HepG2 (cell line): ENCODE data around the gene OPRL1. TPM values are rescaled to one million over a fixed set of nuclear protein-coding genes. Genes with fewer than 3 reads are reported as not detected.

Experiments
- BORCS8-MEF2B ChIP-seq: sonication (generic); formaldehyde crosslinking; IDR thresholded peaks from 2 replicates; pipeline ENCODE4 v1.8.0; 2022; ENCODE audit warnings: mild to moderate bottlenecking, missing genetic modification reagents
- EEA1 ChIP-seq: sonication (generic); formaldehyde crosslinking; IDR thresholded peaks from 2 replicates; pipeline ENCODE4 v1.5.1; 2020; ENCODE audit warnings: mild to moderate bottlenecking, missing genetic modification reagents, borderline replicate concordance
- KDM6A ChIP-seq: IDR thresholded peaks from 2 replicates; pipeline ENCODE4 v1.6.1; 2016; ENCODE audit warnings: low read depth
- MLLT10 ChIP-seq: sonication (generic); formaldehyde crosslinking; IDR thresholded peaks from 2 replicates; pipeline ENCODE4 v1.4.0; 2020; ENCODE audit warnings: missing genetic modification reagents
- MYNN ChIP-seq: sonication (generic); formaldehyde crosslinking; IDR thresholded peaks from 2 replicates; pipeline ENCODE4 v1.4.0; 2020; ENCODE audit warnings: mild to moderate bottlenecking, low read depth, missing genetic modification reagents
- NCOR1 ChIP-seq: fragments of 200-600 bp; sonication (generic); IDR thresholded peaks from 2 replicates; pipeline ENCODE4 v1.7.0; 2017; ENCODE audit warnings: antibody characterized with exemption, low read length, borderline replicate concordance
- ONECUT2 ChIP-seq: sonication (generic); formaldehyde crosslinking; IDR thresholded peaks from 2 replicates; pipeline ENCODE4 v1.4.0; 2020; ENCODE audit warnings: missing genetic modification reagents
- RFX1 ChIP-seq: fragments of 450-650 bp; IDR thresholded peaks from 2 replicates; pipeline ENCODE4 v1.6.1; 2017
- ZBTB42 ChIP-seq: sonication (generic); formaldehyde crosslinking; IDR thresholded peaks from 2 replicates; pipeline ENCODE4 v1.5.0; 2020; ENCODE audit warnings: mild to moderate bottlenecking, missing genetic modification reagents
- ZFY ChIP-seq: sonication (generic); formaldehyde crosslinking; IDR thresholded peaks from 2 replicates; pipeline ENCODE4 v1.4.0; 2020; ENCODE audit warnings: missing genetic modification reagents
- ZNF292 ChIP-seq: sonication (generic); formaldehyde crosslinking; IDR thresholded peaks from 2 replicates; pipeline ENCODE4 v1.8.1; 2022; ENCODE audit warnings: mild to moderate bottlenecking, low read depth, missing genetic modification reagents, borderline replicate concordance
- ZNF33A ChIP-seq: sonication (generic); formaldehyde crosslinking; IDR thresholded peaks from 2 replicates; pipeline ENCODE4 v1.5.1; 2020; ENCODE audit warnings: missing genetic modification reagents, mild to moderate bottlenecking, moderate library complexity, borderline replicate concordance
- ZNF709 ChIP-seq: sonication (generic); formaldehyde crosslinking; IDR thresholded peaks from 2 replicates; pipeline ENCODE4 v1.5.0; 2020; ENCODE audit warnings: mild to moderate bottlenecking, missing genetic modification reagents
- ZNF746 ChIP-seq: sonication (generic); formaldehyde crosslinking; IDR thresholded peaks from 2 replicates; pipeline ENCODE4 v1.8.0; 2022; ENCODE audit warnings: mild to moderate bottlenecking, missing genetic modification reagents
- ZNF761 ChIP-seq: sonication (generic); formaldehyde crosslinking; conservative IDR thresholded peaks from 2 replicates; pipeline ENCODE4 v1.4.0; 2020; ENCODE audit warnings: mild to moderate bottlenecking, missing genetic modification reagents
- ZSCAN20 ChIP-seq: sonication (generic); formaldehyde crosslinking; IDR thresholded peaks from 2 replicates; pipeline ENCODE4 v1.4.0; 2020; ENCODE audit warnings: missing genetic modification reagents, mild to moderate bottlenecking, borderline replicate concordance
- ZZZ3 ChIP-seq: sonication (generic); formaldehyde crosslinking; IDR thresholded peaks from 2 replicates; pipeline ENCODE4 v1.4.0; 2020; ENCODE audit warnings: missing genetic modification reagents, mild to moderate bottlenecking, borderline replicate concordance
- polyA plus RNA-seq, 8 experiments: library from polyadenylated mRNA; depleted of rRNA in 3 of 8; stranded (reverse) in 7 of 8; unstranded in 1 of 8; fragments of >200 nt; fragmentation: Illumina TruSeq in 4 of 8; extraction: Trizol in 4 of 8; gene quantifications; 2 replicates each; pipeline versions ENCODE4 v1.2.1 to v1.2.3, GENCODE V29; 2011 to 2016; ENCODE audit warnings: low read depth in 4 of 8, missing spikeins in 1 of 8, mixed read lengths in 1 of 8; ENCODE audit not compliant: insufficient read depth in 1 of 8
- total RNA-seq, 5 experiments: library from RNA; depleted of rRNA; stranded (reverse); fragments of >200 nt; fragmentation: Illumina TruSeq; extraction: Trizol; gene quantifications; 2 replicates each; pipeline ENCODE4 v1.2.3, GENCODE V29; 2016; ENCODE audit warnings: low read depth in 1 of 5
- TF ChIP-seq, protein P1 (sequence below): sonication (generic); formaldehyde crosslinking; IDR thresholded peaks from 2 replicates; pipeline ENCODE4 v1.5.0; 2020; ENCODE audit warnings: missing genetic modification reagents
- TF ChIP-seq, protein P2 (sequence below): sonication (generic); formaldehyde crosslinking; IDR thresholded peaks from 2 replicates; pipeline ENCODE4 v1.4.0; 2020; ENCODE audit warnings: missing genetic modification reagents
- TF ChIP-seq, protein P3 (sequence below): sonication (generic); formaldehyde crosslinking; IDR thresholded peaks from 2 replicates; pipeline ENCODE4 v1.4.0; 2020; ENCODE audit warnings: mild to moderate bottlenecking, low read depth, missing genetic modification reagents
- TF ChIP-seq, protein P4 (sequence below): sonication (generic); formaldehyde crosslinking; IDR thresholded peaks from 2 replicates; pipeline ENCODE4 v1.5.1; 2020; ENCODE audit warnings: missing genetic modification reagents, mild to moderate bottlenecking, borderline replicate concordance

OPRL1 gene
- total and polyA plus RNA-seq, 2 of the 13 experiments (the other 11 are each of a cell fraction or from before 2014, with no cell fraction given), result 0.35 to 0.71 TPM

DNA sequence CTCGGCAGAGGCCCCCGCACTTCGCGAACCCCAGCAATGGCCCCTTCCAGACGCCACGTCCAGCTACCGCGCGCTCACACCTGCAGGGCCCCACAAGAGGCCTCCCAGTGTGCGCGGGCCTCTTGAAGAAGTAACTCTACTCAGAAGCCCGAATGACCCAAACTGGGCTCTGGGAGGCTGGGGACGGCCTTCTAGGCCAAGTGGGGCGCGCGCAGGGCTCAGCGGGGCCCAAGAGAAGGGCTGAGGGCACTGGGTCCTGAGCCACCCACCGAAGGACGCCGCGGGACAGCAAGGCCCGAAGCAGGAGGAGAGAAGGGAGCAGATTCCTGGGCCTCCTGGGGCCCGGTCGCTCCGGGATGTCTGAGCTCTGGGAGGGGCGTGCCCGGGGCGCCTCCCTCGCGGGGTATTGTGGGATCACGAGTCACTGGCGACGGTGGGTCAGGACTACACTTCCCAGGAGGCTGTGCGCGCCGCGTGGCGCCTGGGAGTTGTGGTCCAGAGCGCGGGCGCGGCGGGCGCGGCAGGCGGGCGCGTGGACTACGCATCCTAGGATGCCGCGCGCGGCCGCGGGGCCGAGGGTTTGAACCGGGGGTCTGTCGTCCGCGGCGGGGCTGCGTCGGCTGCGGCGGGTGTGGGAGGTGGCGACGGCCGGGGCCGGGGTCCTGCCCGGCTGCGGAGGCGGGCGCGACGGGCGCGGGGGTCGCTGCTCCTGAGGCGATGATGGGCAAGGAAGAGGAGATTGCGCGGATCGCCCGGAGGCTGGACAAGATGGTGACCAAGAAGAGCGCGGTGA is 17.1 kb upstream of the OPRL1 start, which contains the start of gene TCEA2 (continued):
- TF ChIP-seq ZZZ3 (peak; percentile 82; the same call in 1 of the 2 replicates), ZBTB42 (CRISPR knock-in tag) (peak; percentile 81), RFX1 (no peak), ZNF746 (peak; percentile 69; the same call in 1 of the 2 replicates), MLLT10 (no peak), KDM6A (CRISPR knock-in tag) (0 out of 2 replicates have a peak, but pooled peaks have one; percentile 16), EEA1 (CRISPR knock-in tag) (peak; percentile 3; the same call in 1 of the 2 replicates), BORCS8-MEF2B (CRISPR knock-in tag) (no peak; the same call in none of the 2 replicates), ZNF761 (CRISPR knock-in tag) (peak; percentile 72; the same call in 1 of the 2 replicates), NCOR1 (no peak; the same call in 1 of the 2 replicates), ZNF33A (CRISPR knock-in tag) (peak; percentile 83; the same call in 1 of the 2 replicates), MYNN (CRISPR knock-in tag) (peak; percentile 96; the same call in 1 of the 2 replicates), ZSCAN20 (CRISPR knock-in tag) (peak; percentile 16; the same call in 1 of the 2 replicates), ONECUT2 (CRISPR knock-in tag) (no peak), ZFY (CRISPR knock-in tag) (peak; percentile 99), ZNF709 (CRISPR knock-in tag) (peak; percentile 98), ZNF292 (no peak)
- TF ChIP-seq, protein P1, sequence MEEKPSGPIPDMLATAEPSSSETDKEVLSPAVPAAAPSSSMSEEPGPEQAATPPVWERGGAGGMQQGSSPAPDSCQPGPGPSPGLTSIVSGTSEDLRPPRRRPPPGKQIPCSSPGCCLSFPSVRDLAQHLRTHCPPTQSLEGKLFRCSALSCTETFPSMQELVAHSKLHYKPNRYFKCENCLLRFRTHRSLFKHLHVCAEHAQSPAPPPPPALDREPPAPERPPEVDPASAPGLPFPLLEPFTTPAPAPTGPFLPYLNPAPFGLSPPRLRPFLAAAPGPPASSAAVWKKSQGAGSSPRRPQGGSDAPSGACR (CRISPR knock-in tag), result 0 out of 2 replicates have a peak, but pooled peaks have one; percentile 64
- TF ChIP-seq, protein P2, sequence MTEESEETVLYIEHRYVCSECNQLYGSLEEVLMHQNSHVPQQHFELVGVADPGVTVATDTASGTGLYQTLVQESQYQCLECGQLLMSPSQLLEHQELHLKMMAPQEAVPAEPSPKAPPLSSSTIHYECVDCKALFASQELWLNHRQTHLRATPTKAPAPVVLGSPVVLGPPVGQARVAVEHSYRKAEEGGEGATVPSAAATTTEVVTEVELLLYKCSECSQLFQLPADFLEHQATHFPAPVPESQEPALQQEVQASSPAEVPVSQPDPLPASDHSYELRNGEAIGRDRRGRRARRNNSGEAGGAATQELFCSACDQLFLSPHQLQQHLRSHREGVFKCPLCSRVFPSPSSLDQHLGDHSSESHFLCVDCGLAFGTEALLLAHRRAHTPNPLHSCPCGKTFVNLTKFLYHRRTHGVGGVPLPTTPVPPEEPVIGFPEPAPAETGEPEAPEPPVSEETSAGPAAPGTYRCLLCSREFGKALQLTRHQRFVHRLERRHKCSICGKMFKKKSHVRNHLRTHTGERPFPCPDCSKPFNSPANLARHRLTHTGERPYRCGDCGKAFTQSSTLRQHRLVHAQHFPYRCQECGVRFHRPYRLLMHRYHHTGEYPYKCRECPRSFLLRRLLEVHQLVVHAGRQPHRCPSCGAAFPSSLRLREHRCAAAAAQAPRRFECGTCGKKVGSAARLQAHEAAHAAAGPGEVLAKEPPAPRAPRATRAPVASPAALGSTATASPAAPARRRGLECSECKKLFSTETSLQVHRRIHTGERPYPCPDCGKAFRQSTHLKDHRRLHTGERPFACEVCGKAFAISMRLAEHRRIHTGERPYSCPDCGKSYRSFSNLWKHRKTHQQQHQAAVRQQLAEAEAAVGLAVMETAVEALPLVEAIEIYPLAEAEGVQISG (CRISPR knock-in tag), result peak; percentile 97
- TF ChIP-seq, protein P3, sequence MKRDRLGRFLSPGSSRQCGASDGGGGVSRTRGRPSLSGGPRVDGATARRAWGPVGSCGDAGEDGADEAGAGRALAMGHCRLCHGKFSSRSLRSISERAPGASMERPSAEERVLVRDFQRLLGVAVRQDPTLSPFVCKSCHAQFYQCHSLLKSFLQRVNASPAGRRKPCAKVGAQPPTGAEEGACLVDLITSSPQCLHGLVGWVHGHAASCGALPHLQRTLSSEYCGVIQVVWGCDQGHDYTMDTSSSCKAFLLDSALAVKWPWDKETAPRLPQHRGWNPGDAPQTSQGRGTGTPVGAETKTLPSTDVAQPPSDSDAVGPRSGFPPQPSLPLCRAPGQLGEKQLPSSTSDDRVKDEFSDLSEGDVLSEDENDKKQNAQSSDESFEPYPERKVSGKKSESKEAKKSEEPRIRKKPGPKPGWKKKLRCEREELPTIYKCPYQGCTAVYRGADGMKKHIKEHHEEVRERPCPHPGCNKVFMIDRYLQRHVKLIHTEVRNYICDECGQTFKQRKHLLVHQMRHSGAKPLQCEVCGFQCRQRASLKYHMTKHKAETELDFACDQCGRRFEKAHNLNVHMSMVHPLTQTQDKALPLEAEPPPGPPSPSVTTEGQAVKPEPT, result no peak
- TF ChIP-seq, protein P4, sequence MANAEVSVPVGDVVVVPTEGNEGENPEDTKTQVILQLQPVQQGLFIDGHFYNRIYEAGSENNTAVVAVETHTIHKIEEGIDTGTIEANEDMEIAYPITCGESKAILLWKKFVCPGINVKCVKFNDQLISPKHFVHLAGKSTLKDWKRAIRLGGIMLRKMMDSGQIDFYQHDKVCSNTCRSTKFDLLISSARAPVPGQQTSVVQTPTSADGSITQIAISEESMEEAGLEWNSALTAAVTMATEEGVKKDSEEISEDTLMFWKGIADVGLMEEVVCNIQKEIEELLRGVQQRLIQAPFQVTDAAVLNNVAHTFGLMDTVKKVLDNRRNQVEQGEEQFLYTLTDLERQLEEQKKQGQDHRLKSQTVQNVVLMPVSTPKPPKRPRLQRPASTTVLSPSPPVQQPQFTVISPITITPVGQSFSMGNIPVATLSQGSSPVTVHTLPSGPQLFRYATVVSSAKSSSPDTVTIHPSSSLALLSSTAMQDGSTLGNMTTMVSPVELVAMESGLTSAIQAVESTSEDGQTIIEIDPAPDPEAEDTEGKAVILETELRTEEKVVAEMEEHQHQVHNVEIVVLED (CRISPR knock-in tag), result peak; percentile 97
